HEK293 (cell line): ENCODE data around the gene TNS1.

Source experiments
- CTCF ChIA-PET: fragments of 350-600 bp; formaldehyde crosslinking; extraction: SDS; loops from one replicate; lab custom pipeline; 2021; ENCODE audit warnings: antibody characterized with exemption; lab: Yijun Ruan, JAX
- POLR2A ChIA-PET: fragments of 300-600 bp; formaldehyde crosslinking; extraction: SDS; loops from one replicate; lab custom pipeline; 2020; ENCODE audit warnings: antibody characterized with exemption, inconsistent platforms; lab: Yijun Ruan, JAX
- H3K27ac ChIP-seq: fragments of 200-500 bp; sonication (Bioruptor generic); 2 replicates; pipeline ENCODE4 v1.5.1; 2014; ENCODE audit warnings: low read depth, low read length, control low read depth, inconsistent platforms; ENCODE audit errors: extremely low read depth
- H3K36me3 ChIP-seq, 2 experiments: fragments of 200-500 bp in 1 of 2; sonication (Bioruptor generic) in 1 of 2; 1 replicate in 1 of 2; 2 replicates in 1 of 2; pipeline ENCODE4 v1.5.1; 2014 to 2017; ENCODE audit warnings: inconsistent platforms in 2 of 2, low read length in 2 of 2; ENCODE audit not compliant: control insufficient read depth in 2 of 2, insufficient read depth in 1 of 2
- H3K4me1 ChIP-seq: fragments of 200-500 bp; sonication (Bioruptor generic); 2 replicates; pipeline ENCODE4 v1.5.1; 2014; ENCODE audit warnings: mild to moderate bottlenecking, low read length, inconsistent platforms; ENCODE audit not compliant: control insufficient read depth, insufficient read depth
- H3K4me3 ChIP-seq: 2 replicates; pipeline ENCODE4 v1.5.1; 2011; ENCODE audit warnings: low read depth, mild to moderate bottlenecking, control low read depth, low read length, moderate library complexity
- H3K9me3 ChIP-seq: fragments of 200-500 bp; sonication (Bioruptor generic); 2 replicates; pipeline ENCODE4 v1.5.1; 2014; ENCODE audit warnings: low read depth, low read length, inconsistent platforms; ENCODE audit not compliant: control insufficient read depth, insufficient read depth
- BCL11A ChIP-seq: fragments of 450-650 bp; formaldehyde crosslinking; IDR thresholded peaks from 2 replicates; pipeline ENCODE4 v1.5.1; 2016; ENCODE audit warnings: low read depth, missing biosample characterization, missing genetic modification characterization
- FEZF1 ChIP-seq: fragments of 450-650 bp; formaldehyde crosslinking; IDR thresholded peaks from 2 replicates; pipeline ENCODE4 v1.5.1; 2016; ENCODE audit warnings: missing biosample characterization, missing genetic modification characterization
- GLIS2 ChIP-seq: fragments of 450-650 bp; formaldehyde crosslinking; IDR thresholded peaks from 2 replicates; pipeline ENCODE4 v1.5.1; 2016; ENCODE audit warnings: missing biosample characterization, missing genetic modification characterization
- KLF10 ChIP-seq: fragments of 450-650 bp; IDR thresholded peaks from 2 replicates; pipeline ENCODE4 v1.5.1; 2018; ENCODE audit warnings: missing biosample characterization, mild to moderate bottlenecking, missing genetic modification characterization
- SALL2 ChIP-seq: fragments of 450-650 bp; formaldehyde crosslinking; IDR thresholded peaks from 2 replicates; pipeline ENCODE4 v1.5.0; 2017; ENCODE audit warnings: missing biosample characterization, mild to moderate bottlenecking, missing genetic modification characterization, borderline replicate concordance
- TCF7L2 ChIP-seq: IDR thresholded peaks from 2 replicates; pipeline ENCODE4 v1.6.1; 2011; ENCODE audit warnings: low read depth, mild to moderate bottlenecking, inconsistent platforms, low read length, moderate library complexity, borderline replicate concordance
- ZBTB44 ChIP-seq: fragments of 450-650 bp; IDR thresholded peaks from 2 replicates; pipeline ENCODE4 v1.5.1; 2018; ENCODE audit warnings: missing biosample characterization, mild to moderate bottlenecking, missing genetic modification characterization
- ZFP3 ChIP-seq: fragments of 450-650 bp; formaldehyde crosslinking; IDR thresholded peaks from 2 replicates; pipeline ENCODE4 v1.5.1; 2016; ENCODE audit warnings: low read depth, missing biosample characterization, missing genetic modification characterization
- ZNF398 ChIP-seq: fragments of 450-650 bp; formaldehyde crosslinking; IDR thresholded peaks from 2 replicates; pipeline ENCODE4 v1.5.1; 2017; ENCODE audit warnings: missing biosample characterization, missing genetic modification characterization
- ZNF426 ChIP-seq: fragments of 450-650 bp; formaldehyde crosslinking; IDR thresholded peaks from 2 replicates; pipeline ENCODE4 v1.5.1; 2017; ENCODE audit warnings: missing biosample characterization, missing genetic modification characterization, mild to moderate bottlenecking, inconsistent platforms, moderate library complexity
- ZNF530 ChIP-seq: fragments of 450-650 bp; formaldehyde crosslinking; IDR thresholded peaks from 2 replicates; pipeline ENCODE4 v1.5.1; 2016; ENCODE audit warnings: low read depth, missing biosample characterization, missing genetic modification characterization
- ZNF692 ChIP-seq: fragments of 450-650 bp; formaldehyde crosslinking; IDR thresholded peaks from 2 replicates; pipeline ENCODE4 v1.5.1; 2016; ENCODE audit warnings: missing biosample characterization, missing genetic modification characterization
- ZNF701 ChIP-seq: fragments of 450-650 bp; formaldehyde crosslinking; IDR thresholded peaks from 2 replicates; pipeline ENCODE4 v1.5.1; 2016; ENCODE audit warnings: missing biosample characterization, missing genetic modification characterization
- ZNF704 ChIP-seq: fragments of 450-650 bp; formaldehyde crosslinking; IDR thresholded peaks from 2 replicates; pipeline ENCODE4 v1.5.1; 2016; ENCODE audit warnings: missing biosample characterization, missing genetic modification characterization
- ZNF776 ChIP-seq: fragments of 450-650 bp; formaldehyde crosslinking; IDR thresholded peaks from 2 replicates; pipeline ENCODE4 v1.5.0; 2017; ENCODE audit warnings: missing biosample characterization, missing genetic modification characterization, borderline replicate concordance
- ZNF791 ChIP-seq: fragments of 450-650 bp; formaldehyde crosslinking; IDR thresholded peaks from 2 replicates; pipeline ENCODE4 v1.5.1; 2016; ENCODE audit warnings: missing biosample characterization, missing genetic modification characterization
- ZSCAN4 ChIP-seq: fragments of 450-650 bp; formaldehyde crosslinking; IDR thresholded peaks from 2 replicates; pipeline ENCODE4 v1.5.1; 2017; ENCODE audit warnings: missing biosample characterization, missing genetic modification characterization

Gene TNS1

GRCh38 chr2:217795706-217796465, 206.9 kb downstream of the TNS1 start:
- H3K4me3 ChIP-seq, result no peak overlapping the region
- POLR2A ChIA-PET, result no interaction called here
- H3K9me3 ChIP-seq, result no peaks in the 10 kb centered on the region
- no peaks in the 10 kb centered on the region for H3K4me1 ChIP-seq
- H3K27ac ChIP-seq, result no peak overlapping the region
- no peaks in the 10 kb centered on the region for H3K36me3 ChIP-seq
- CTCF ChIA-PET, result interaction anchor here (0.9 to 1.5 kb wide), 3 partner anchors 10 to 91 kb away, joined by 3 read pairs; no protein-coding TSS in a partner anchor
- no peak for TF ChIP-seq BCL11A (tag by site-specific recombination)
- TF ChIP-seq SALL2 (tag by site-specific recombination), result no peak

- Histone ChIP-seq H3K4me3 (no peak overlapping the region), H3K36me3 (no peaks in the 10 kb centered on the region), H3K9me3 (no peaks in the 10 kb centered on the region), H3K4me1 (no peaks in the 10 kb centered on the region), H3K27ac (no peak overlapping the region)
- TF ChIP-seq ZSCAN4 (peak; percentile 86; the same call in 1 of the 2 replicates), ZBTB44 (no peak)
- CTCF ChIA-PET, result interaction anchor here (0.9 to 1.3 kb wide), 3 partner anchors 9 to 104 kb away, joined by 3 to 5 read pairs (median 4); no protein-coding TSS in a partner anchor
- POLR2A ChIA-PET, result no interaction called here
These were observed 207.7 kb downstream of the TNS1 start for GRCh38 chr2:217795067-217795466.

- H3K4me1 ChIP-seq, result no peaks in the 10 kb centered on the region
- CTCF ChIA-PET, result interaction anchor here (0.6 to 10.3 kb wide), 5 partner anchors 9 to 199 kb away, joined by 3 to 387 read pairs (median 4); no protein-coding TSS in a partner anchor
- H3K4me3 ChIP-seq, result no peak overlapping the region
- no peak for TF ChIP-seq ZNF791 (tag by site-specific recombination)
- no peak for TF ChIP-seq ZNF426 (tag by site-specific recombination)
- no peak for TF ChIP-seq ZNF776 (tag by site-specific recombination)
- TF ChIP-seq ZNF692 (tag by site-specific recombination), result no peak
- TF ChIP-seq GLIS2 (tag by site-specific recombination), result no peak
- TF ChIP-seq FEZF1 (tag by site-specific recombination), result no peak
- no peak for TF ChIP-seq ZNF704
- TF ChIP-seq ZNF530 (tag by site-specific recombination), result no peak
- no peak for TF ChIP-seq ZFP3 (tag by site-specific recombination)
- no peak for TF ChIP-seq KLF10 (tag by site-specific recombination)
- TF ChIP-seq ZNF701 (tag by site-specific recombination), result no peak
- no peak for TF ChIP-seq ZNF398 (tag by site-specific recombination)
- TF ChIP-seq TCF7L2, result no peak
- TF ChIP-seq, all 188 proteins: peak for 0
- no peaks in the 10 kb centered on the region for H3K36me3 ChIP-seq
- no peak overlapping the region for H3K27ac ChIP-seq
- H3K9me3 ChIP-seq, result no peaks in the 10 kb centered on the region
- POLR2A ChIA-PET, result no interaction called here
These were observed 208.4 kb downstream of the TNS1 start for GRCh38 chr2:217794133-217794986.
